Left ventricle myocardium inferior (tissue), 1 donor: ENCODE results near the gene CRYBG1. TPM values are rescaled to one million over a fixed set of nuclear protein-coding genes. Genes with fewer than 3 reads are reported as not detected.

ENCODE experiments used
- DNase-seq: peaks from one replicate; pipeline ENCODE4 v3.0.0-alpha.2; 2020
- H3K27ac ChIP-seq: fragments of 200-600 bp; replicated peaks from 2 replicates; pipeline ENCODE4 v1.8.0; 2021
- H3K27me3 ChIP-seq: fragments of 200-600 bp; 2 replicates; pipeline ENCODE4 v1.8.0; 2021; ENCODE audit warnings: low read depth
- H3K36me3 ChIP-seq: fragments of 200-600 bp; 2 replicates; pipeline ENCODE4 v1.8.0; 2021
- H3K4me1 ChIP-seq: fragments of 200-600 bp; 2 replicates; pipeline ENCODE4 v1.8.0; 2021
- H3K4me3 ChIP-seq: fragments of 200-600 bp; 2 replicates; pipeline ENCODE4 v1.8.0; 2021; ENCODE audit warnings: mild to moderate bottlenecking, moderate library complexity
- H3K9me3 ChIP-seq: fragments of 200-600 bp; replicated peaks from 2 replicates; pipeline ENCODE4 v1.8.0; 2021
- intact Hi-C: fragments of 100-400 bp; cut with micrococcal nuclease; formaldehyde crosslinking; loops from one replicate; pipeline ENCODE4 v1.11.0; 2022
- total RNA-seq: library from RNA; stranded (reverse); fragmentation: NEBNext Ultra II Directional; extraction: Animal tissue kit (Norgen Biotek cat#: 25700); gene quantifications from one replicate; pipeline ENCODE4 v1.2.1, GENCODE V29; 2021
- TF ChIP-seq, protein P1 (sequence below): fragments of 200-600 bp; IDR thresholded peaks from 2 replicates; pipeline ENCODE4 v1.8.0; 2021; ENCODE audit warnings: antibody characterized with exemption, mild to moderate bottlenecking, borderline replicate concordance
- donor health status: DM: no; HTN: yes; CAD: no; lungs with severe emphysema.

The CRYBG1 gene
- total RNA-seq, 1 donor from 2014 or later, result 1.3 TPM

DNA sequence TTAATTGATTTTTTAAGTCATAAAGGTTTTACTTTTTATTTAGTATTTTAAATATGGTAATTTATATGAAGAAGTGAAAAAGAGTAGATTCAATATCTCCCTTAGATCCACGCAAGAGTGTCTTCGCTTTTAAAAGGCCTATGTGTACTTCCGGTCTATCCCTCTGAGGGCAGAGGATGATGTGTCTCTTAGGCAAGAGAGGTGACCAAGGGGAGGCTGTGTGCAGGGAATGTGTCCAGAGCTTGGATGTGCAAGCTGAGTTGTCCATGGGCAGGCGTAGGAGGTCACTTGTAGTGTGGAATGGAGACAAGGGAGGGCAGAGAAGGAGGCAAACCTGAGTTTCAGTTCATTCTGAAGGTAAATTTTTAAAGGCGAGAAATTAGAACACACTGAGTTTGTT lies 113.9 kb downstream of the CRYBG1 start:
- Histone ChIP-seq H3K4me3 (no peak overlapping the region), H3K4me1 (no peaks in the 10 kb centered on the region), H3K9me3 (no peaks in the 10 kb centered on the region), H3K27me3 (peaks cover 61% of the 10 kb centered on the region), H3K27ac (no peak overlapping the region), H3K36me3 (no peaks in the 10 kb centered on the region)
- intact Hi-C loops, result no loop called here
- TF ChIP-seq, protein P1, sequence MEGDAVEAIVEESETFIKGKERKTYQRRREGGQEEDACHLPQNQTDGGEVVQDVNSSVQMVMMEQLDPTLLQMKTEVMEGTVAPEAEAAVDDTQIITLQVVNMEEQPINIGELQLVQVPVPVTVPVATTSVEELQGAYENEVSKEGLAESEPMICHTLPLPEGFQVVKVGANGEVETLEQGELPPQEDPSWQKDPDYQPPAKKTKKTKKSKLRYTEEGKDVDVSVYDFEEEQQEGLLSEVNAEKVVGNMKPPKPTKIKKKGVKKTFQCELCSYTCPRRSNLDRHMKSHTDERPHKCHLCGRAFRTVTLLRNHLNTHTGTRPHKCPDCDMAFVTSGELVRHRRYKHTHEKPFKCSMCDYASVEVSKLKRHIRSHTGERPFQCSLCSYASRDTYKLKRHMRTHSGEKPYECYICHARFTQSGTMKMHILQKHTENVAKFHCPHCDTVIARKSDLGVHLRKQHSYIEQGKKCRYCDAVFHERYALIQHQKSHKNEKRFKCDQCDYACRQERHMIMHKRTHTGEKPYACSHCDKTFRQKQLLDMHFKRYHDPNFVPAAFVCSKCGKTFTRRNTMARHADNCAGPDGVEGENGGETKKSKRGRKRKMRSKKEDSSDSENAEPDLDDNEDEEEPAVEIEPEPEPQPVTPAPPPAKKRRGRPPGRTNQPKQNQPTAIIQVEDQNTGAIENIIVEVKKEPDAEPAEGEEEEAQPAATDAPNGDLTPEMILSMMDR, result no peak
- DNase-seq, result no peak

DNA sequence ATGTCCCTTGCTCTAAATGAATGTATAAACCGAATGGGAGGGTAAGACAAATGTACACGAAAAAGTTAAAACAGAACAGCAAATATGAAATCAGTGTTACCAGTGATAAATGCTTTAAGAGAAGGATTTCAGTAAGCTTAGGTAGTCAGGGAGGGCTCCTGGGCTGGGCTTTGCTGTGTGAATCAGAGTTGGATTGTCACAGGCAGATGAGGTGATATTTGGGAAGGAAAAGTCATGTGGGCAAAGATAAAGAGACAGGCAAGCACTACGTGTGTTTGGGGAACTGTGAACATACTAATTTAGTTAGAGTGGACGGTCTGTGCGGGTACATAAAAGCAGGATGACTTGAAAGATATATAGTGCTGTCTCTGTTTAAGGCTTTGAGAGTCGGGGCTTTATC lies 114.8 kb downstream of the CRYBG1 start:
- Histone ChIP-seq H3K4me1 (no peaks in the 10 kb centered on the region), H3K9me3 (no peaks in the 10 kb centered on the region), H3K4me3 (no peak overlapping the region), H3K27me3 (peaks cover 53% of the 10 kb centered on the region), H3K36me3 (no peaks in the 10 kb centered on the region), H3K27ac (no peak overlapping the region)
- intact Hi-C loops, result no loop called here
- TF ChIP-seq, protein P1, result no peak
- DNase-seq, result no peak

DNA sequence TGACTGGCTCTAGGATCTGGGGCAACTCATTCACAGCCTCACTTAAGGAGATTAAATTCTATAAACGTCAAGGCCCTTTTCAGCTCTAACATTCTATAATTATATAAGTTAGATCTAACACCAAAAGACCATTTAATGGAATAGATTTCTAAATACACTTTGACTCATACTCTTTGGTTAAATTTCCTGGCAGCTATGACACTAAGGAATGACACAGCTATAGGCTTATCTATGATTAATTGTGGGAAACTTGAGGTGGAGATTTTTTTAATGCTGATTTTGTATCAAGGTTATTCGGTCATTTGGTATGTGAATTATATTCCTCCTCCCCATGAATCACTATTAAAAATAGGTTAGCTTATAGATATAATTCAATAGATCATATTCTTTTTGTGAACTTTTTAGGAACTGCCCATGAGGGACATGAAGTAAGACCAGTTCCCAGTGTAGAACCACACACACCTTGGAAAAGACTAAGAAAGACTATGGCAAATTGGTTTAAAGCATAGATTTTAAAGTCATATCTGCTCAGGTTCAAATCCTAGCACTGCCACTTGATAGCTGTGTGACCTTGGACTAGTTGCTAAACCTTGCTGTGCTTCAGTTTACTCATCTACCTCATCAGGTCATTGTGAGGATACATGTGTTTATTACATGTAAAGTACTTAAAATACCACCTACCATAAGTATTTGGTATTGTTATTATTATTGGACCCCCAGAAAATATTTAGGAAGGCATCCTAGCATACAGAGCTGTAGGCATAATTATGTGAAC lies 116.0 kb downstream of the CRYBG1 start:
- Histone ChIP-seq H3K27ac (no peak overlapping the region), H3K4me3 (no peak overlapping the region), H3K27me3 (peaks cover 44% of the 10 kb centered on the region), H3K4me1 (no peaks in the 10 kb centered on the region), H3K9me3 (no peaks in the 10 kb centered on the region), H3K36me3 (no peaks in the 10 kb centered on the region)
- TF ChIP-seq, protein P1, result no peak
- no peak for DNase-seq
- intact Hi-C loops, result no loop called here

DNA sequence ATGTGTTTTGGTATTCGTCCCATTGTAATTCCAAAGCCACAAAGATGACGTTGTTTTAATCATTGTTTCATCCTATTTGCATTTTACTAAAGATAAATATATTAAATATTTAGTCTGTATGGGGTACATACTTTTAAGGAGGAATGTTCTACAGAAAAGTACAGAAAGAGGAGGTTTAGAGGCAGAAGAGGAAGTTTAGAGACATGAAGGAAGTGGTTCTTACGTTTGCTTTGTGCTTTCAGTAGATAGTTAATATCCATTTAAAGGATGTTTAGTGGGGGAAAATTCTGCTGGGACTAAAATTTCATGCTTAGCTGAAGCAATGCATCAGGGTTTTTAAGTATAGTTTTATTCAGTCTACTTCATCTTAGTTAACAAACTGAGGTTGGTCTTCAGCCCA lies 116.6 kb downstream of the CRYBG1 start:
- TF ChIP-seq, protein P1, result no peak
- intact Hi-C loops, result no loop called here
- no peaks in the 10 kb centered on the region for H3K36me3 ChIP-seq
- H3K4me1 ChIP-seq, result no peaks in the 10 kb centered on the region
- H3K27ac ChIP-seq, result no peak overlapping the region
- H3K9me3 ChIP-seq, result no peaks in the 10 kb centered on the region
- DNase-seq, result no peak
- no peak overlapping the region for H3K4me3 ChIP-seq
- peaks cover 41% of the 10 kb centered on the region for H3K27me3 ChIP-seq

DNA sequence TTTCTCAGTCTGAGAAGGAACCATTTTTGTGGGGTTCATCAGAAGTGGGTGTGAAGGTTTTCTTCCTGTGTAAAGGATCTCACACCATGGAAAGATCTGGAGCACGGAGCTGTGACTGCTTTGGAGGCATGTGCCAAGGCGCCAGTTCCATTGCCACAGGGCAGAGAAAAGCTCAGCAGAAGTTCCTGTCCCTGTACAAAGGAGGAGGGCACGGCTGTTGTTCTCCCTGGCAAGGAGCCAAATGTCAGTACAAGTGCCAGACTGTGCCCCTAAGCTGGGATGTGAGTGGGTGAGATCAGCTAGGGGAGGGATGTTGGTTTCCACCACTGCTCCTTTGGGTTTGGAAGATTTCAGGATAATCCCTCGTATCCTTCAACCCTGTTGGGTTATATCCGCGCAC lies 117.3 kb downstream of the CRYBG1 start:
- Histone ChIP-seq H3K4me1 (no peaks in the 10 kb centered on the region), H3K27me3 (peaks cover 41% of the 10 kb centered on the region), H3K9me3 (no peaks in the 10 kb centered on the region), H3K36me3 (no peaks in the 10 kb centered on the region), H3K4me3 (no peak overlapping the region), H3K27ac (no peak overlapping the region)
- TF ChIP-seq, protein P1, result no peak
- no peak for DNase-seq
- intact Hi-C loops, result no loop called here
